Smooth muscle cell (in vitro differentiated cells): ENCODE measurements around the gene ACP6. TPM values are rescaled to one million over a fixed set of nuclear protein-coding genes. Genes with fewer than 3 reads are reported as not detected.

Experiments used
- DNase-seq: peaks from one replicate; lab custom pipeline; 2025; ENCODE audit not compliant: unreplicated experiment; lab: John Stamatoyannopoulos, UW
- H2AFZ ChIP-seq: fragments of 200-600 bp; sonication (generic); 2 replicates; pipeline ENCODE4 v1.6.0; 2016; ENCODE audit warnings: antibody characterized with exemption, low read depth, mild to moderate bottlenecking
- H3F3A ChIP-seq: fragments of 200-600 bp; sonication (generic); 2 replicates; pipeline ENCODE4 v1.6.0; 2017; ENCODE audit warnings: antibody characterized with exemption, low read depth
- H3K27ac ChIP-seq: fragments of 200-600 bp; sonication (generic); 2 replicates; pipeline ENCODE4 v1.5.1; 2016; ENCODE audit warnings: low read depth, mild to moderate bottlenecking
- H3K27me3 ChIP-seq: fragments of 200-600 bp; sonication (generic); 2 replicates; pipeline ENCODE4 v1.6.1; 2016; ENCODE audit warnings: low read depth, mild to moderate bottlenecking
- H3K36me3 ChIP-seq: fragments of 200-600 bp; sonication (generic); 2 replicates; pipeline ENCODE4 v1.5.1; 2016; ENCODE audit warnings: low read depth
- H3K4me1 ChIP-seq: fragments of 200-600 bp; sonication (generic); 2 replicates; pipeline ENCODE4 v1.5.1; 2016; ENCODE audit warnings: low read depth
- H3K4me2 ChIP-seq: fragments of 200-600 bp; sonication (generic); 2 replicates; pipeline ENCODE4 v1.6.0; 2016; ENCODE audit warnings: mild to moderate bottlenecking
- H3K4me3 ChIP-seq: fragments of 200-600 bp; sonication (generic); 2 replicates; pipeline ENCODE4 v1.5.1; 2016; ENCODE audit warnings: mild to moderate bottlenecking
- H3K79me2 ChIP-seq: fragments of 200-600 bp; sonication (generic); 2 replicates; pipeline ENCODE4 v1.6.0; 2016; ENCODE audit warnings: low read depth, mild to moderate bottlenecking
- H3K9ac ChIP-seq: fragments of 200-600 bp; sonication (generic); 2 replicates; pipeline ENCODE4 v1.6.0; 2016; ENCODE audit warnings: low read depth
- H3K9me3 ChIP-seq: fragments of 200-600 bp; sonication (generic); replicated peaks from 2 replicates; pipeline ENCODE4 v1.5.1; 2016; ENCODE audit warnings: low read depth
- H4K20me1 ChIP-seq: fragments of 200-600 bp; sonication (generic); 2 replicates; pipeline ENCODE4 v1.6.0; 2016; ENCODE audit warnings: low read depth
- CTCF ChIP-seq: fragments of 200-600 bp; sonication (generic); IDR thresholded peaks from 2 replicates; pipeline ENCODE4 v1.5.1; 2017; ENCODE audit warnings: borderline replicate concordance, mild to moderate bottlenecking, antibody characterized with exemption; ENCODE audit not compliant: insufficient read depth, poor library complexity, severe bottlenecking
- WGBS: methylation state at CpG from one replicate; pipeline ENCODE4 v1.1.7; 2016; ENCODE audit warnings: low lambda C conversion rate; 5-methylcytosine and 5-hydroxymethylcytosine counted together
- polyA plus RNA-seq: library from polyadenylated mRNA; unstranded; fragments of >200 nt; fragmentation: Nextera tagmentation; extraction: Ambion mirVana; gene quantifications from 2 replicates; pipeline ENCODE4 v1.2.1, GENCODE V29; 2016
- total RNA-seq: library from RNA; depleted of rRNA; stranded (reverse); fragments of >200 nt; gene quantifications from 2 replicates; pipeline ENCODE4 v1.2.3, GENCODE V29; 2014

The ACP6 gene
- total and polyA plus RNA-seq, 2 experiments from 2014 or later = 6.4 to 11.8 TPM

- Histone ChIP-seq H3K79me2 (peaks cover 40% of the 10 kb centered on the region), H3K4me1 (peaks cover 20% of the 10 kb centered on the region), H3F3A (no peaks in the 10 kb centered on the region), H3K4me3 (peak overlapping the region; percentile 95), H4K20me1 (peaks cover 48% of the 10 kb centered on the region), H3K27me3 (no peaks in the 10 kb centered on the region), H2AFZ (peak overlapping the region; percentile 49), H3K27ac (peak overlapping the region; percentile 78), H3K9me3 (no peaks in the 10 kb centered on the region), H3K4me2 (peak overlapping the region; percentile 87), H3K9ac (peak overlapping the region; percentile 88), H3K36me3 (no peaks in the 10 kb centered on the region)
- TF ChIP-seq CTCF = no peak
- no peak for DNase-seq
- WGBS = 1% methylated on average over 17 of the region's 42 CpGs
Measured at GRCh38 chr1:147600119-147601111, 69.9 kb downstream of the ACP6 start.

- no peak for TF ChIP-seq CTCF
- Histone ChIP-seq H4K20me1 (peaks cover 39% of the 10 kb centered on the region), H3K27ac (peak overlapping the region; percentile 82), H3F3A (no peaks in the 10 kb centered on the region), H3K4me3 (peak overlapping the region; percentile 95), H3K4me2 (peak overlapping the region; percentile 99), H3K4me1 (peaks cover 20% of the 10 kb centered on the region), H2AFZ (peak overlapping the region; percentile 85), H3K36me3 (no peaks in the 10 kb centered on the region), H3K27me3 (no peaks in the 10 kb centered on the region), H3K9me3 (no peaks in the 10 kb centered on the region), H3K79me2 (peaks cover 34% of the 10 kb centered on the region), H3K9ac (peak overlapping the region; percentile 79)
- DNase-seq = peak; percentile 97
- 0% methylated on average over 17 of the region's 80 CpGs for WGBS
Measured at GRCh38 chr1:147599362-147600118, 70.8 kb downstream of the ACP6 start.

GRCh38 chr1:147598621-147599361 is 71.5 kb downstream of the ACP6 start:
- H3K9me3 ChIP-seq = no peaks in the 10 kb centered on the region
- H3K27ac ChIP-seq = peak overlapping the region; percentile 82
- H2AFZ ChIP-seq = peak overlapping the region; percentile 85
- WGBS = 4% methylated on average over 30 of the region's 30 CpGs
- H3K36me3 ChIP-seq = no peaks in the 10 kb centered on the region
- H3F3A ChIP-seq = no peaks in the 10 kb centered on the region
- no peak for TF ChIP-seq CTCF
- peaks cover 27% of the 10 kb centered on the region for H3K79me2 ChIP-seq
- no peaks in the 10 kb centered on the region for H3K27me3 ChIP-seq
- H3K9ac ChIP-seq = peak overlapping the region; percentile 79
- H4K20me1 ChIP-seq = peaks cover 31% of the 10 kb centered on the region
- H3K4me2 ChIP-seq = peak overlapping the region; percentile 99
- H3K4me1 ChIP-seq = peaks cover 20% of the 10 kb centered on the region
- H3K4me3 ChIP-seq = peak overlapping the region; percentile 95
- DNase-seq = no peak
